GM12878 (cell line): ENCODE results near the gene TRIP12. TPM values are rescaled to one million over a fixed set of nuclear protein-coding genes. Genes with fewer than 3 reads are reported as not detected.

Experiments used
- CREM ChIP-seq: IDR thresholded peaks from 2 replicates; pipeline ENCODE4 v1.6.1; 2014; ENCODE audit warnings: antibody characterized with exemption, low read depth
- EP300 ChIP-seq, 2 experiments: fragments of 150-350 bp in 1 of 2; IDR thresholded peaks; 2 replicates each; pipeline ENCODE4 v1.6.1; 2011 to 2012; ENCODE audit warnings: low read depth in 2 of 2, low read length in 2 of 2, borderline replicate concordance in 1 of 2, improper control_type of control experiment in 1 of 2, inconsistent platforms in 1 of 2; ENCODE audit not compliant: control insufficient read depth in 1 of 2
- NR2C2 ChIP-seq: IDR thresholded peaks from 2 replicates; pipeline ENCODE4 v1.6.1; 2011; ENCODE audit warnings: borderline replicate concordance, low read depth; ENCODE audit not compliant: control insufficient read depth, insufficient read length
- PML ChIP-seq: IDR thresholded peaks from 2 replicates; pipeline ENCODE4 v1.6.1; 2012; ENCODE audit warnings: low read length, inconsistent platforms
- RCOR1 ChIP-seq: conservative IDR thresholded peaks from 2 replicates; pipeline ENCODE4 v1.6.1; 2012; ENCODE audit warnings: low read depth, low read length, improper control_type of control experiment
- SREBF1 ChIP-seq: IDR thresholded peaks from 2 replicates; pipeline ENCODE4 v1.6.1; 2012; ENCODE audit warnings: mild to moderate bottlenecking, low read length
- SREBF2 ChIP-seq: IDR thresholded peaks from 2 replicates; pipeline ENCODE4 v1.6.1; 2012; ENCODE audit warnings: mild to moderate bottlenecking, low read length
- SUZ12 ChIP-seq: fragments of 200-600 bp; sonication (generic); IDR thresholded peaks from one replicate; pipeline ENCODE4 v1.6.1; 2018; ENCODE audit warnings: antibody characterized with exemption, mild to moderate bottlenecking; ENCODE audit not compliant: unreplicated experiment
- ZNF217 ChIP-seq: fragments of 450-650 bp; IDR thresholded peaks from 2 replicates; pipeline ENCODE4 v1.6.1; 2017; ENCODE audit warnings: antibody characterized with exemption, mild to moderate bottlenecking
- ZNF274 ChIP-seq: IDR thresholded peaks from one replicate; pipeline ENCODE4 v1.8.0; 2011; ENCODE audit not compliant: insufficient read length, insufficient read depth
- polyA plus RNA-seq, 11 experiments: library from polyadenylated mRNA; depleted of rRNA in 4 of 11; unstranded in 6 of 11; stranded (reverse) in 5 of 11; fragments of >200 nt; fragmentation: Nextera tagmentation in 4 of 11; fragmentation: Illumina TruSeq in 1 of 11; extraction: Ambion mirVana in 4 of 11; extraction: Trizol in 1 of 11; gene quantifications; 1 replicate in 1 of 11; 2 replicates in 10 of 11; pipeline versions ENCODE4 v1.2.1 to v1.2.3, GENCODE V29; 2011 to 2016; ENCODE audit warnings: inconsistent platforms in 2 of 11, missing spikeins in 2 of 11, low read depth in 1 of 11
- total RNA-seq, 4 experiments: library from RNA; depleted of rRNA in 3 of 4; stranded (reverse); fragments of >200 nt in 3 of 4; fragmentation: Illumina TruSeq in 1 of 4; extraction: Trizol in 1 of 4; gene quantifications; 2 replicates each; pipeline versions ENCODE4 v1.2.1 to v1.2.3, GENCODE V29; 2013 to 2021
- TF ChIP-seq, protein P1 (sequence below): IDR thresholded peaks from 2 replicates; pipeline ENCODE4 v1.6.1; 2011; ENCODE audit warnings: mild to moderate bottlenecking, low read depth, low read length, moderate library complexity; ENCODE audit not compliant: insufficient replicate concordance
- TF ChIP-seq, protein P2 (sequence below): fragments of 450-650 bp; formaldehyde crosslinking; IDR thresholded peaks from 2 replicates; pipeline ENCODE4 v1.4.0; 2020; ENCODE audit warnings: mild to moderate bottlenecking, moderate library complexity
- TF ChIP-seq, protein P3 (sequence below): IDR thresholded peaks from 2 replicates; pipeline ENCODE4 v1.6.1; 2011; ENCODE audit warnings: borderline replicate concordance, low read depth, mild to moderate bottlenecking, moderate library complexity, mixed read lengths, low read length; ENCODE audit not compliant: insufficient read depth; ENCODE audit errors: extremely low read length

Gene TRIP12
- total and polyA plus RNA-seq, 10 of the 15 experiments (the other 5 are each of a cell fraction or from before 2014, with no cell fraction given), result 23.1 to 207 (median 97.0) TPM

DNA sequence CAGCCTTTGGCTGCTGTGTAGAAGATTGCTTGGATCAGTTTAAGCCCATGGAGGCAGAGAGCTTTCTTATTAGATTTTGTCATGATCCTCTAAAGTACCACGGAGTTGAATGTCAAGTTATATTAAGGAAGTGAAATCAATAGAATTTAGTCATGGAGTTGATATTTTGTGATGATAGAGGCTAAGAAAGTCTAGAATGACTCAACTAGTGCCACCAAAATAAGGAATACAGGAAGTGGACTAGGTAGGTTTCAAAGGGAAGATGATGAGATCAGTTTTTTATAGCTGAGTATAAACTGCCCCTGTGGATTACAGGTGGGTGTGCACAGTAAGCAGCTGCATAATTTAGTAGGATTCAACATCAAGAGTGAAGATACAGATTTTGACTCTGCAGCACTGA is 25.7 kb upstream of the TRIP12 start (continued):
- no peak for TF ChIP-seq NR2C2
- TF ChIP-seq SREBF1, result no peak
- no peak for TF ChIP-seq ZNF217
- TF ChIP-seq SREBF2, result no peak
- no peak for TF ChIP-seq SUZ12
- TF ChIP-seq, protein P1, sequence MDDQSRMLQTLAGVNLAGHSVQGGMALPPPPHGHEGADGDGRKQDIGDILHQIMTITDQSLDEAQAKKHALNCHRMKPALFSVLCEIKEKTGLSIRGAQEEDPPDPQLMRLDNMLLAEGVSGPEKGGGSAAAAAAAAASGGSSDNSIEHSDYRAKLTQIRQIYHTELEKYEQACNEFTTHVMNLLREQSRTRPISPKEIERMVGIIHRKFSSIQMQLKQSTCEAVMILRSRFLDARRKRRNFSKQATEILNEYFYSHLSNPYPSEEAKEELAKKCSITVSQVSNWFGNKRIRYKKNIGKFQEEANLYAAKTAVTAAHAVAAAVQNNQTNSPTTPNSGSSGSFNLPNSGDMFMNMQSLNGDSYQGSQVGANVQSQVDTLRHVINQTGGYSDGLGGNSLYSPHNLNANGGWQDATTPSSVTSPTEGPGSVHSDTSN, result no peak
- TF ChIP-seq, protein P2, sequence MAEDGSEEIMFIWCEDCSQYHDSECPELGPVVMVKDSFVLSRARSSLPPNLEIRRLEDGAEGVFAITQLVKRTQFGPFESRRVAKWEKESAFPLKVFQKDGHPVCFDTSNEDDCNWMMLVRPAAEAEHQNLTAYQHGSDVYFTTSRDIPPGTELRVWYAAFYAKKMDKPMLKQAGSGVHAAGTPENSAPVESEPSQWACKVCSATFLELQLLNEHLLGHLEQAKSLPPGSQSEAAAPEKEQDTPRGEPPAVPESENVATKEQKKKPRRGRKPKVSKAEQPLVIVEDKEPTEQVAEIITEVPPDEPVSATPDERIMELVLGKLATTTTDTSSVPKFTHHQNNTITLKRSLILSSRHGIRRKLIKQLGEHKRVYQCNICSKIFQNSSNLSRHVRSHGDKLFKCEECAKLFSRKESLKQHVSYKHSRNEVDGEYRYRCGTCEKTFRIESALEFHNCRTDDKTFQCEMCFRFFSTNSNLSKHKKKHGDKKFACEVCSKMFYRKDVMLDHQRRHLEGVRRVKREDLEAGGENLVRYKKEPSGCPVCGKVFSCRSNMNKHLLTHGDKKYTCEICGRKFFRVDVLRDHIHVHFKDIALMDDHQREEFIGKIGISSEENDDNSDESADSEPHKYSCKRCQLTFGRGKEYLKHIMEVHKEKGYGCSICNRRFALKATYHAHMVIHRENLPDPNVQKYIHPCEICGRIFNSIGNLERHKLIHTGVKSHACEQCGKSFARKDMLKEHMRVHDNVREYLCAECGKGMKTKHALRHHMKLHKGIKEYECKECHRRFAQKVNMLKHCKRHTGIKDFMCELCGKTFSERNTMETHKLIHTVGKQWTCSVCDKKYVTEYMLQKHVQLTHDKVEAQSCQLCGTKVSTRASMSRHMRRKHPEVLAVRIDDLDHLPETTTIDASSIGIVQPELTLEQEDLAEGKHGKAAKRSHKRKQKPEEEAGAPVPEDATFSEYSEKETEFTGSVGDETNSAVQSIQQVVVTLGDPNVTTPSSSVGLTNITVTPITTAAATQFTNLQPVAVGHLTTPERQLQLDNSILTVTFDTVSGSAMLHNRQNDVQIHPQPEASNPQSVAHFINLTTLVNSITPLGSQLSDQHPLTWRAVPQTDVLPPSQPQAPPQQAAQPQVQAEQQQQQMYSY, result no peak
- no peak for TF ChIP-seq ZNF274
- no peak for TF ChIP-seq EP300 (IDR thresholded peaks at IDR 0.05; ENCODE audit: borderline replicate concordance in 1 of 2, control insufficient read depth in 1 of 2, low read depth in 2 of 2, low read length in 2 of 2)
- peak; percentile 80 for TF ChIP-seq CREM
- TF ChIP-seq, protein P3, sequence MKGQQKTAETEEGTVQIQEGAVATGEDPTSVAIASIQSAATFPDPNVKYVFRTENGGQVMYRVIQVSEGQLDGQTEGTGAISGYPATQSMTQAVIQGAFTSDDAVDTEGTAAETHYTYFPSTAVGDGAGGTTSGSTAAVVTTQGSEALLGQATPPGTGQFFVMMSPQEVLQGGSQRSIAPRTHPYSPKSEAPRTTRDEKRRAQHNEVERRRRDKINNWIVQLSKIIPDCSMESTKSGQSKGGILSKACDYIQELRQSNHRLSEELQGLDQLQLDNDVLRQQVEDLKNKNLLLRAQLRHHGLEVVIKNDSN, result no peak
- TF ChIP-seq RCOR1, result no peak
- TF ChIP-seq PML, result no peak
- TF ChIP-seq, all 136 proteins: peak for 21
